H1 (cell line): ENCODE results near the gene PLA2G15. TPM values are rescaled to one million over a fixed set of nuclear protein-coding genes. Genes with fewer than 3 reads are reported as not detected.

Experiments
- RXRA ChIP-seq: IDR thresholded peaks from 2 replicates; pipeline ENCODE4 v1.6.1; 2011; ENCODE audit warnings: low read depth, mild to moderate bottlenecking, low read length, moderate library complexity; ENCODE audit not compliant: insufficient read depth
- ZNF274 ChIP-seq: IDR thresholded peaks from 2 replicates; pipeline ENCODE4 v1.7.0; 2012; ENCODE audit warnings: low read length, borderline replicate concordance; ENCODE audit errors: extremely low read depth
- polyA plus RNA-seq, 7 experiments: library from polyadenylated mRNA; depleted of rRNA in 3 of 7; stranded (reverse) in 5 of 7; unstranded in 2 of 7; fragments of >200 nt in 5 of 7; fragments of 200-250 nt in 2 of 7; gene quantifications; 1 replicate in 5 of 7; 2 replicates in 1 of 7; 4 replicates in 1 of 7; pipeline versions ENCODE4 v1.2.1 to v1.2.3, GENCODE V29; 2011 to 2013; ENCODE audit warnings: missing spikeins in 2 of 7, mixed read lengths in 2 of 7
- total RNA-seq: library from RNA; stranded (reverse); fragmentation: NEBNext Ultra II Directional; extraction: Animal tissue kit (Norgen Biotek cat#: 25700); gene quantifications from 2 replicates; pipeline ENCODE4 v1.2.1, GENCODE V29; 2021

The PLA2G15 gene
- total and polyA plus RNA-seq, 2 of the 8 experiments (the other 6 are each of a cell fraction or from before 2014, with no cell fraction given) = 11.2 to 12.0 TPM

GRCh38 chr16:68276223-68276622 lies 31.1 kb downstream of the PLA2G15 start (continued):
- TF ChIP-seq ZNF274 = no peak
- no peak for TF ChIP-seq RXRA
